HEK293 (cell line): ENCODE measurements around the gene IGFBP2.

Source experiments
- CTCF ChIA-PET: fragments of 350-600 bp; formaldehyde crosslinking; extraction: SDS; loops from one replicate; lab custom pipeline; 2021; ENCODE audit warnings: antibody characterized with exemption; lab: Yijun Ruan, JAX
- POLR2A ChIA-PET: fragments of 300-600 bp; formaldehyde crosslinking; extraction: SDS; loops from one replicate; lab custom pipeline; 2020; ENCODE audit warnings: antibody characterized with exemption, inconsistent platforms; lab: Yijun Ruan, JAX
- H3K27ac ChIP-seq: fragments of 200-500 bp; sonication (Bioruptor generic); 2 replicates; pipeline ENCODE4 v1.5.1; 2014; ENCODE audit warnings: low read depth, low read length, control low read depth, inconsistent platforms; ENCODE audit errors: extremely low read depth
- H3K36me3 ChIP-seq, 2 experiments: fragments of 200-500 bp in 1 of 2; sonication (Bioruptor generic) in 1 of 2; 1 replicate in 1 of 2; 2 replicates in 1 of 2; pipeline ENCODE4 v1.5.1; 2014 to 2017; ENCODE audit warnings: inconsistent platforms in 2 of 2, low read length in 2 of 2; ENCODE audit not compliant: control insufficient read depth in 2 of 2, insufficient read depth in 1 of 2
- H3K4me1 ChIP-seq: fragments of 200-500 bp; sonication (Bioruptor generic); 2 replicates; pipeline ENCODE4 v1.5.1; 2014; ENCODE audit warnings: mild to moderate bottlenecking, low read length, inconsistent platforms; ENCODE audit not compliant: control insufficient read depth, insufficient read depth
- H3K4me3 ChIP-seq: 2 replicates; pipeline ENCODE4 v1.5.1; 2011; ENCODE audit warnings: low read depth, mild to moderate bottlenecking, control low read depth, low read length, moderate library complexity
- H3K9me3 ChIP-seq: fragments of 200-500 bp; sonication (Bioruptor generic); 2 replicates; pipeline ENCODE4 v1.5.1; 2014; ENCODE audit warnings: low read depth, low read length, inconsistent platforms; ENCODE audit not compliant: control insufficient read depth, insufficient read depth
- ATF2 ChIP-seq: fragments of 450-650 bp; formaldehyde crosslinking; IDR thresholded peaks from 2 replicates; pipeline ENCODE4 v1.5.1; 2016; ENCODE audit warnings: missing biosample characterization, missing genetic modification characterization, low read depth
- GLI4 ChIP-seq: fragments of 450-650 bp; formaldehyde crosslinking; IDR thresholded peaks from 2 replicates; pipeline ENCODE4 v1.5.1; 2016; ENCODE audit warnings: missing biosample characterization, missing genetic modification characterization
- GLIS1 ChIP-seq: fragments of 450-650 bp; formaldehyde crosslinking; IDR thresholded peaks from 2 replicates; pipeline ENCODE4 v1.5.1; 2016; ENCODE audit warnings: missing biosample characterization, missing genetic modification characterization
- KLF16 ChIP-seq: fragments of 450-650 bp; formaldehyde crosslinking; IDR thresholded peaks from 2 replicates; pipeline ENCODE4 v1.5.1; 2017; ENCODE audit warnings: missing biosample characterization, missing genetic modification characterization
- KLF8 ChIP-seq: fragments of 450-650 bp; formaldehyde crosslinking; IDR thresholded peaks from 2 replicates; pipeline ENCODE4 v1.5.1; 2016; ENCODE audit warnings: missing biosample characterization, missing genetic modification characterization
- PBX3 ChIP-seq: sonication (generic); formaldehyde crosslinking; IDR thresholded peaks from 2 replicates; pipeline ENCODE4 v1.8.1; 2022; ENCODE audit warnings: mild to moderate bottlenecking, moderate library complexity, missing genetic modification reagents
- PRDM1 ChIP-seq: fragments of 450-650 bp; formaldehyde crosslinking; IDR thresholded peaks from 2 replicates; pipeline ENCODE4; 2016; ENCODE audit warnings: missing biosample characterization, missing genetic modification characterization
- PRDM10 ChIP-seq: fragments of 450-650 bp; formaldehyde crosslinking; IDR thresholded peaks from 2 replicates; pipeline ENCODE4 v1.5.1; 2016; ENCODE audit warnings: missing biosample characterization, missing genetic modification characterization
- RBAK ChIP-seq: fragments of 450-650 bp; formaldehyde crosslinking; IDR thresholded peaks from 2 replicates; pipeline ENCODE4 v1.5.1; 2016; ENCODE audit warnings: missing biosample characterization, missing genetic modification characterization
- REPIN1 ChIP-seq: fragments of 450-650 bp; formaldehyde crosslinking; IDR thresholded peaks from 2 replicates; pipeline ENCODE4 v1.5.1; 2017; ENCODE audit warnings: missing biosample characterization, missing genetic modification characterization, low read depth
- ZBTB1 ChIP-seq: fragments of 450-650 bp; formaldehyde crosslinking; IDR thresholded peaks from 2 replicates; pipeline ENCODE4 v1.5.1; 2016; ENCODE audit warnings: missing biosample characterization, missing genetic modification characterization
- ZBTB17 ChIP-seq: fragments of 450-650 bp; formaldehyde crosslinking; IDR thresholded peaks from 2 replicates; pipeline ENCODE4 v1.5.1; 2016; ENCODE audit warnings: missing biosample characterization, missing genetic modification characterization
- ZBTB44 ChIP-seq: fragments of 450-650 bp; IDR thresholded peaks from 2 replicates; pipeline ENCODE4 v1.5.1; 2018; ENCODE audit warnings: missing biosample characterization, mild to moderate bottlenecking, missing genetic modification characterization
- ZBTB6 ChIP-seq: fragments of 450-650 bp; formaldehyde crosslinking; IDR thresholded peaks from 2 replicates; pipeline ENCODE4 v1.5.1; 2017; ENCODE audit warnings: missing biosample characterization, missing genetic modification characterization
- ZNF121 ChIP-seq: fragments of 450-650 bp; formaldehyde crosslinking; IDR thresholded peaks from 2 replicates; pipeline ENCODE4 v1.5.1; 2016; ENCODE audit warnings: missing biosample characterization, missing genetic modification characterization
- ZNF23 ChIP-seq: fragments of 450-650 bp; formaldehyde crosslinking; IDR thresholded peaks from 2 replicates; pipeline ENCODE4 v1.5.1; 2016; ENCODE audit warnings: missing biosample characterization, missing genetic modification characterization, borderline replicate concordance
- ZNF26 ChIP-seq: fragments of 450-650 bp; formaldehyde crosslinking; IDR thresholded peaks from 2 replicates; pipeline ENCODE4 v1.5.1; 2016; ENCODE audit warnings: missing biosample characterization, missing genetic modification characterization
- ZNF335 ChIP-seq: fragments of 450-650 bp; formaldehyde crosslinking; conservative IDR thresholded peaks from 2 replicates; pipeline ENCODE4 v1.5.1; 2016; ENCODE audit warnings: missing biosample characterization, missing genetic modification characterization
- ZNF394 ChIP-seq: fragments of 450-650 bp; formaldehyde crosslinking; IDR thresholded peaks from 2 replicates; pipeline ENCODE4 v1.5.1; 2016; ENCODE audit warnings: missing biosample characterization, missing genetic modification characterization, mild to moderate bottlenecking, moderate library complexity, borderline replicate concordance
- ZNF433 ChIP-seq: fragments of 450-650 bp; formaldehyde crosslinking; IDR thresholded peaks from 2 replicates; pipeline ENCODE4 v1.5.1; 2016; ENCODE audit warnings: missing biosample characterization, missing genetic modification characterization, low read depth
- ZNF626 ChIP-seq: fragments of 450-650 bp; sonication (Bioruptor Pico); formaldehyde crosslinking; IDR thresholded peaks from 2 replicates; pipeline ENCODE4 v1.5.1; 2018; ENCODE audit warnings: missing biosample characterization, missing genetic modification characterization, inconsistent platforms
- ZNF777 ChIP-seq: fragments of 450-650 bp; formaldehyde crosslinking; IDR thresholded peaks from 2 replicates; pipeline ENCODE4 v1.5.1; 2017; ENCODE audit warnings: missing biosample characterization, missing genetic modification characterization, borderline replicate concordance
- ZXDB ChIP-seq: fragments of 450-650 bp; formaldehyde crosslinking; IDR thresholded peaks from 2 replicates; pipeline ENCODE4 v1.5.1; 2016; ENCODE audit warnings: missing biosample characterization, missing genetic modification characterization

Gene IGFBP2

GRCh38 chr2:216700088-216700567 lies 66.9 kb downstream of the IGFBP2 start (continued):
- no peak for TF ChIP-seq ZNF26
- no peak for TF ChIP-seq ZNF433 (tag by site-specific recombination)
- TF ChIP-seq ZBTB6: peak; percentile 91
- TF ChIP-seq REPIN1 (tag by site-specific recombination): no peak
- no peak for TF ChIP-seq RBAK
- TF ChIP-seq ZNF335 (tag by site-specific recombination): no peak
- TF ChIP-seq ZXDB (tag by site-specific recombination): 0 out of 2 replicates have a peak, but pooled peaks have one; percentile 33
- TF ChIP-seq ZBTB44 (tag by site-specific recombination): peak; percentile 77

- CTCF ChIA-PET: interaction anchor here (0.5 to 1.9 kb wide), 9 partner anchors 19 to 1012 kb away, joined by 3 to 12 read pairs (median 4); no protein-coding TSS in a partner anchor
- H3K27ac ChIP-seq: no peak overlapping the region; the same call in 1 of the 2 replicates
- H3K9me3 ChIP-seq: no peaks in the 10 kb centered on the region
- H3K36me3 ChIP-seq: no peaks in the 10 kb centered on the region
- H3K4me1 ChIP-seq: peaks cover 35% of the 10 kb centered on the region
- POLR2A ChIA-PET: interaction anchor here (1.3 kb wide), 1 partner anchor 202 kb away, joined by 5 read pairs; the partner anchor contains the start of gene RPL37A
- TF ChIP-seq PRDM10 (tag by site-specific recombination): no peak
- no peak for TF ChIP-seq KLF8 (tag by site-specific recombination)
- no peak for TF ChIP-seq ZNF777 (tag by site-specific recombination)
- TF ChIP-seq GLIS1 (tag by site-specific recombination): no peak
- no peak for TF ChIP-seq ZBTB17 (tag by site-specific recombination)
- no peak overlapping the region for H3K4me3 ChIP-seq
Measured at GRCh38 chr2:216700781-216701180, 67.6 kb downstream of the IGFBP2 start.

- no peaks in the 10 kb centered on the region for H3K9me3 ChIP-seq
- ChIA-PET CTCF (interaction anchor here (1.5 to 1.6 kb wide), 2 partner anchors 65 to 465 kb away, joined by 4 to 5 read pairs; no protein-coding TSS in a partner anchor), POLR2A (no interaction called here)
- H3K4me1 ChIP-seq: peaks cover 29% of the 10 kb centered on the region
- no peak overlapping the region for H3K27ac ChIP-seq
- no peaks in the 10 kb centered on the region for H3K36me3 ChIP-seq
- H3K4me3 ChIP-seq: no peak overlapping the region
- TF ChIP-seq ZBTB1 (no peak), ZNF121 (tag by site-specific recombination) (no peak), PBX3 (no peak), ATF2 (no peak), ZNF394 (tag by site-specific recombination) (no peak), PRDM1 (tag by site-specific recombination) (no peak), KLF16 (tag by site-specific recombination) (no peak), ZNF626 (tag by site-specific recombination) (no peak), ZNF433 (tag by site-specific recombination) (no peak), ZNF23 (no peak), GLI4 (tag by site-specific recombination) (no peak)
Measured at GRCh38 chr2:216701544-216701943, 68.3 kb downstream of the IGFBP2 start.
